AG04449 (cell line): ENCODE measurements around the gene PRR12.

Experiments
- CTCF ChIA-PET: fragments of 350-600 bp; formaldehyde crosslinking; extraction: SDS; loops from one replicate; lab custom pipeline; 2021; ENCODE audit warnings: antibody characterized with exemption; lab: Yijun Ruan, JAX
- POLR2A ChIA-PET: fragments of 400-600, 350-600 bp; formaldehyde crosslinking; extraction: SDS; loops from one replicate; lab custom pipeline; 2020; ENCODE audit warnings: antibody characterized with exemption, inconsistent platforms; lab: Yijun Ruan, JAX
- DNase-seq: peaks from one replicate; pipeline ENCODE4 v3.0.0-alpha.2; 2010; ENCODE audit warnings: low read depth, low spot score
- H3K4me3 ChIP-seq: 2 replicates; pipeline ENCODE4 v1.5.1; 2011; ENCODE audit warnings: low read depth, mild to moderate bottlenecking, control low read depth, low read length
- TF ChIP-seq, protein P1 (sequence below): IDR thresholded peaks from one replicate; pipeline ENCODE4 v1.5.1; 2011; ENCODE audit warnings: mild to moderate bottlenecking, moderate library complexity, low read length, control low read depth, inconsistent platforms; ENCODE audit not compliant: insufficient read depth; ENCODE audit errors: missing control alignments

PRR12 gene

DNA sequence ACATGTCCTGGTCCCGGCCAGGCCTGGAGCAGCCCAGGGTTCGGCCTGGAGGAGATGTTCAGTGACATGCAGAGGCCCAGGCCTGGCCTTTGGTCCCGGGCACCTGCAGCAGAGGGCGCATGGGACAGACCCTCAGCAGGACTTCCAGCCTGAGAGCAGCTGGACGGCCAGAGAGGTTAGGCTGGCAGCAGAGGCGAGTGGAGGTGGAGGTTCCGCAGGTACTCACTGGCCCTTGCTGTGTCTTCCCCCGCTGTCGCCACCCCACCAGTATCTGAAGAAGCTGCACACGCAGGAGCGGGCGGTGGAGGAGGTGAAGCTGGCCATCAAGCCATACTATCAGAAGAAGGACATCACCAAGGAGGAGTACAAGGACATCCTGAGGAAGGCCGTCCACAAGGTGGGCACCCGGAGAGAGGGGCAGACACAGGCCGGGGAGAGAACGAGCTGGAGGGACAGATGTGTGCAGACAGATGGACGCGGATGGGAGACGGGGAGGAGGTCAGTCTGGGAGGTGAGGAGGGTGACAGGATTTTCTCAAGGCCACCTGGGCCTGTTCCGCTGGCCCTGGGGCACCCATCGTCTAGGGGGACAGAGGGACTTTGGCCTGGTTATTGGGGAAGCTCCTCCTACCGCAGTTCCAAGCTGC lies 66.6 kb downstream of the PRR12 start:
- H3K4me3 ChIP-seq: no peak overlapping the region
- CTCF ChIA-PET: interaction anchor here (3.7 kb wide), 1 partner anchor 15 kb away, joined by 24 read pairs; no protein-coding TSS in a partner anchor
- no peak for DNase-seq
- TF ChIP-seq, protein P1, sequence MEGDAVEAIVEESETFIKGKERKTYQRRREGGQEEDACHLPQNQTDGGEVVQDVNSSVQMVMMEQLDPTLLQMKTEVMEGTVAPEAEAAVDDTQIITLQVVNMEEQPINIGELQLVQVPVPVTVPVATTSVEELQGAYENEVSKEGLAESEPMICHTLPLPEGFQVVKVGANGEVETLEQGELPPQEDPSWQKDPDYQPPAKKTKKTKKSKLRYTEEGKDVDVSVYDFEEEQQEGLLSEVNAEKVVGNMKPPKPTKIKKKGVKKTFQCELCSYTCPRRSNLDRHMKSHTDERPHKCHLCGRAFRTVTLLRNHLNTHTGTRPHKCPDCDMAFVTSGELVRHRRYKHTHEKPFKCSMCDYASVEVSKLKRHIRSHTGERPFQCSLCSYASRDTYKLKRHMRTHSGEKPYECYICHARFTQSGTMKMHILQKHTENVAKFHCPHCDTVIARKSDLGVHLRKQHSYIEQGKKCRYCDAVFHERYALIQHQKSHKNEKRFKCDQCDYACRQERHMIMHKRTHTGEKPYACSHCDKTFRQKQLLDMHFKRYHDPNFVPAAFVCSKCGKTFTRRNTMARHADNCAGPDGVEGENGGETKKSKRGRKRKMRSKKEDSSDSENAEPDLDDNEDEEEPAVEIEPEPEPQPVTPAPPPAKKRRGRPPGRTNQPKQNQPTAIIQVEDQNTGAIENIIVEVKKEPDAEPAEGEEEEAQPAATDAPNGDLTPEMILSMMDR: no peak
- POLR2A ChIA-PET: interaction anchor here (0.7 to 1.3 kb wide), 3 partner anchors 9 to 206 kb away, joined by 3 to 4 read pairs (median 3); partner anchors contain the start of gene PIH1D1

DNA sequence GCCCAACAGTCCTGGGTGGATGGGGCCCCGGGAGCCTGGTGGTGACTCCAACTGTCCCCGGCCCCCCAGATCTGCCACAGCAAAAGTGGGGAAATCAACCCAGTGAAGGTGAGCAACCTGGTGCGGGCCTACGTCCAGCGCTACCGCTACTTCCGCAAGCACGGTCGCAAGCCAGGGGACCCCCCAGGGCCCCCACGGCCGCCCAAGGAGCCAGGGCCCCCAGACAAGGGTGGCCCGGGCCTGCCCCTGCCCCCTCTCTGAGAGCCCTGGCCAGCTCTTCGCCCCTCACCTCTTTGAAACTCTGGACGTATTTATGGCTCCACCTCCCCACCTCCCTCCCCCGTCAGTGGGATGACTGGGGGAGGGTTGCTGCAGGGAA lies 67.1 kb downstream of the PRR12 start:
- TF ChIP-seq, protein P1: no peak
- POLR2A ChIA-PET: interaction anchor here (0.7 to 1.0 kb wide), 2 partner anchors 14 to 18 kb away, joined by 3 read pairs; partner anchors contain the start of gene RRAS
- CTCF ChIA-PET: interaction anchor here (3.7 kb wide), 1 partner anchor 14 kb away, joined by 24 read pairs; no protein-coding TSS in a partner anchor
- no peak overlapping the region for H3K4me3 ChIP-seq
- DNase-seq: no peak

DNA sequence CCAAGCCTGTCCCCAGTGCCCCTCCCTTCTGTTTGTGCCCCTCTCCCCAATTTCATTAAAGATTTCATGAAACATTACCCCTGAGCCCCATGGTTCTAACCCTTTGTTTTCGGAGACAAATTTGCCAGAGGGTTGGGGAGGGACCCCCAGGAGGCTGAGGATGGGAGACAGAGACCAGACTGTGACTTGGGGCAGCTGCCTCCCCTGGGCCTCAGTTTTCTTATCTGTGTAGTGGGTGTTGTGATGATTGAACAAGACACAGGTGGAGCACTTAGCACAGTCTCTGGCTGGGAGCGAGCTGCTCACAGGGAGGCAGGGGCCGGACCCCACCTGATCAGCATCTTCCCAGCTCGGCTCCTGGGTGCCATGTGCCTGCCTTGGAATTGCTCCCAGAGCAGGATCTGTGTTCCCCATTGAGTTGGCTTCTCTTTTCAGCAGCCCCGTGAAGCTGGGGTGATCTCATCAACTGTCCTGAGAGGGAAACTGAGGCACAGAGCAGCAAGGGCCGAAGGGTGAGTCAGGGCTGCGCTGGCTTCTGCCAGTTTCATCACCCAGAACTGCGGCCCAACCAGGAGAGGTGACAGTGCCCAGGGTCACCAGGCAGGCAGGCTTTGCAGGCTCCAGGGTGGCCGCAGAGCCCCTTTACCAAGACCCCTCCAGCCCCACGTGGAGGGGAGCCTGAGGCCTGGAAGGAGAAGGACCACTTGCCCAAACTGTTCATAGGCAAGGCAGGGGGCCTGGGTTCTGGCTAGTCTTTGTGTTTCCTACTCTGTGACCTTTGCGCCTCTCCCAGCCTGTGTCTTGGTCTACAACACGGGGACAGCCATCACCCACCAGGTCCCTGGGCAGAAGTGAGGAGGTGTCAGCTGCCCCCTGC lies 67.8 kb downstream of the PRR12 start:
- CTCF ChIA-PET: interaction anchor here (3.7 kb wide), 1 partner anchor 14 kb away, joined by 24 read pairs; no protein-coding TSS in a partner anchor
- DNase-seq: no peak
- POLR2A ChIA-PET: interaction anchor here (0.7 to 2.1 kb wide), 3 partner anchors 14 to 19 kb away, joined by 3 to 6 read pairs (median 3); partner anchors contain the start of genes RRAS and SCAF1
- TF ChIP-seq, protein P1: no peak
- H3K4me3 ChIP-seq: no peak overlapping the region

DNA sequence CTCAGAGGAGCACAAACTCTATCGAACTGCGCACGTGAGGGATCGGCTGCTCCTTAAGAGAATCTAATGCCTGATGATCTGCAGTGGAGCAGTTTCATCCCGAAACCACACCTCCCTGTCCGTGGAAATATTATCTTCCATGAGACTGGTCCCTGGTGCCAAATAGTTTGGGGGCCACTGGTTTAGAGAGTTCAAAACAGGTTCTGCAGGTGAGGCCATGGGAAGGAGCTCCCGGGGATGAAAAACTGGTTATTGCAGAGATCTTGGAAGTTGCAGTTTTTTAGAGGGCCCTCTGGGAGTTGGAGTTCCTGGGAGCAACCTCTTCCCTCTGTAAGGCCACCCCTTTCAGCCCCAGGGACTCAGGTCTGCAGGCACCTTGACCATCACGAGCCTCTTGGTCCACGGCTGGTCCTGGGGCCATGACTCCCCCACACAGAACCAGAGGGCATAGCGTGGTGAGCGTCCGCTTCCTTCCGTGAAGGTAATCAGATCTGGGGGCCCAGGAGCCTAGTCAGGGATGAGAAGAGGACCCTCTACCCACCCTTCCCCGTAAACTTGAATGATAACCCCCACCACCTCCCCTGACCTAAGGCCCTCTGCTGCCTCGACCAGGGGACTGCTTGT lies 69.5 kb downstream of the PRR12 start:
- POLR2A ChIA-PET: interaction anchor here (2.1 kb wide), 1 partner anchor 18 kb away, joined by 6 read pairs; the partner anchor contains the start of gene SCAF1
- no peak overlapping the region for H3K4me3 ChIP-seq
- TF ChIP-seq, protein P1: no peak
- DNase-seq: no peak
- CTCF ChIA-PET: interaction anchor here (1.0 to 5.3 kb wide), 2 partner anchors 12 to 14 kb away, joined by 4 to 48 read pairs; no protein-coding TSS in a partner anchor

DNA sequence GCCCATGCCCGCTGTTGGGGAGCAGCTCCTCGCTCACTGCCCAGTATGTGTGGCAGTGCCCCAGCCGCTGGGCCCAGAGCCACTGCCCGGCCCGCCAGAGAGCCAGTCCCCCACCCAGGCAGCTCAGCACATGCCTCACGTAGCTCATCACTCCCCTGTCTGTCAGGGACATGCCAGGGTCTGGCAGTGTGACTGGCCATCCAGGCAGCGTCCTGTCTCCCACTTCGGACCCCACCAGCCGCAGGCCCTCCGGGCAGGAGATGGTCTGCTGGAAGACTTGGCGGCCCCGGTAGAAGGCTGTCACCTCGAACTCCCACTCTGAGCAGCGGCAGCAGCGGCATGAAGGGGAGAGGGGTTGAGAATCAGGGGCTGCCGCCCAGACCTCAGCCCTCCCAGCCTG lies 71.0 kb downstream of the PRR12 start:
- DNase-seq: no peak
- POLR2A ChIA-PET: interaction anchor here (0.6 to 1.3 kb wide), 3 partner anchors 14 to 22 kb away, joined by 3 to 4 read pairs (median 4); partner anchors contain the start of gene RRAS
- H3K4me3 ChIP-seq: no peak overlapping the region
- CTCF ChIA-PET: interaction anchor here (1.6 to 5.3 kb wide), 2 partner anchors 12 to 16 kb away, joined by 4 to 48 read pairs; no protein-coding TSS in a partner anchor
- TF ChIP-seq, protein P1: no peak
